Occipital lobe (tissue), 2 donors: ENCODE data around the gene STK38L. TPM values are rescaled to one million over a fixed set of nuclear protein-coding genes. Genes with fewer than 3 reads are reported as not detected.
"Not testable (repeated sequence)": the region's sequence is repeated elsewhere in the genome, so short reads cannot be mapped to it uniquely, and the experiment has no call there.

Experiments used
- DNase-seq: peaks from one replicate; lab custom pipeline; 2025; lab: John Stamatoyannopoulos, UW
- total RNA-seq: library from RNA; depleted of rRNA; stranded (reverse); fragments of >200 nt; gene quantifications from one replicate; pipeline ENCODE4 v1.2.3, GENCODE V29; 2014

The STK38L gene
- total RNA-seq, 1 donor from 2014 or later = 23.1 TPM

DNA sequence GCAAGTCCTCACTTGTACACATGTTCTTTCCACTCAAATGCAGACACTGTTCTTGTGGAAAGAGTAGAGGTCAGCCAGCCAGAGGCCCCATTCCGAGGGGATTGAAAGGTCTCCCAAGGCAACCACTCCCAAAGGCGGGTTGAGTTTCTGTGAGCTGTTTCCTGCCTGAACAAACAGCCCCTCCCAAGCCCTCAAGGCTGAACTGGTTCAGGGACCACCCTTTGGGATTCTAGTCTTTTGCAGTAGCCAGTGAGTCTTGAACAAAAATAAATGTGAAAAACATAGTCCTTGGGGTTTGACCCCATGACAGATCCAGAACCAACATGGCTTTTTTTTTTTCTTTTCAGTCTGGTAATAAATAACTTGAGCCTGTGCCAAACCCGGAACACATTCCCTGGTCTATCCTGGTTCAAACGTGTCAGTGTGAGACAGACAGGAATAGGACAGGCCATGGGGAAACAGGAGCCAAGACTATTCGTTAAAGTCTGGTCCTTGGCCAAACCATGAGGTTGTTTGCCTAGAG lies 17.6 kb upstream of the STK38L start:
- DNase-seq = no peak

- DNase-seq = no peak
These were observed 14.7 kb upstream of the STK38L start for GRCh38 chr12:27229367-27229766.

- not testable (repeated sequence) for DNase-seq
These were observed 12.7 kb upstream of the STK38L start for GRCh38 chr12:27231374-27231773.

DNA sequence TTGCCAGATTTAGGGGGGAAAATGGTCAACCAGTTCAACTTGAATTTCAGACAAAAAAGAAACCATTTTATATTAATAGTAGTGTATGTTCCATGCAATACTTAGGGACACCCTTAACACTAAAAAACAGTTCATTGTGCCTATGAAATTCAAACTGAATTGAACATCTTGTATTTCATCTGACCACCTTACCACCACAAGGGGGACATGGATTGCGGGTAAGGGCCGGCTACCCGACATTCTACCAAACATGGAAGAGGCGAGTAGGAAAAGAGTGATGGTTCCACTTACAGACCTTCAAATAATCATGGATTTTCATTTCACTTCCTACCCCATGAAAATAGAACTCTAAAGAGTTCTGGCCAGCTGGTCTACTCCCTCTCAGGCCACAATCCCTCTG lies 10.3 kb upstream of the STK38L start:
- DNase-seq = no peak

GRCh38 chr12:27236498-27236897 lies 7.6 kb upstream of the STK38L start:
- DNase-seq = no peak

- no peak for DNase-seq
These were observed 6.0 kb upstream of the STK38L start for GRCh38 chr12:27237790-27238771.

DNA sequence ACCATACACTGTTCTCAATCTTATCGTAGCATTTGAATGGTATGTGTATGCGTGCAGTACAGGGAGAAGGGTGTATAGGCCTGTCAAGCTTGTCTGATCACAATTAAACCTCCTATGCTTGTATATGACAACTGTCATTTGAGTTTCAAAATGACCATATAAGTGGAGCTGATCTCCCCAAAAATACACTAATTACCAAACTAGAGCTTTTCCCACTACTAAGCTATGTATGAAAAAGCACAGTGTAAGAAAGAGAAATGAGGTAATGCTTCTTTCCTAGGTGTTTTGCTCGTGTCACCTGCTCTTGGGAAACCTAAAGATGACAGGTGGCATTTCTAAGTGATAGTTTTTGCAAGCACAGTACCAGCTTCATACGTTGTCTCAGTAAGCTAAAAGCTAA lies 1.1 kb upstream of the STK38L start:
- DNase-seq = no peak

DNA sequence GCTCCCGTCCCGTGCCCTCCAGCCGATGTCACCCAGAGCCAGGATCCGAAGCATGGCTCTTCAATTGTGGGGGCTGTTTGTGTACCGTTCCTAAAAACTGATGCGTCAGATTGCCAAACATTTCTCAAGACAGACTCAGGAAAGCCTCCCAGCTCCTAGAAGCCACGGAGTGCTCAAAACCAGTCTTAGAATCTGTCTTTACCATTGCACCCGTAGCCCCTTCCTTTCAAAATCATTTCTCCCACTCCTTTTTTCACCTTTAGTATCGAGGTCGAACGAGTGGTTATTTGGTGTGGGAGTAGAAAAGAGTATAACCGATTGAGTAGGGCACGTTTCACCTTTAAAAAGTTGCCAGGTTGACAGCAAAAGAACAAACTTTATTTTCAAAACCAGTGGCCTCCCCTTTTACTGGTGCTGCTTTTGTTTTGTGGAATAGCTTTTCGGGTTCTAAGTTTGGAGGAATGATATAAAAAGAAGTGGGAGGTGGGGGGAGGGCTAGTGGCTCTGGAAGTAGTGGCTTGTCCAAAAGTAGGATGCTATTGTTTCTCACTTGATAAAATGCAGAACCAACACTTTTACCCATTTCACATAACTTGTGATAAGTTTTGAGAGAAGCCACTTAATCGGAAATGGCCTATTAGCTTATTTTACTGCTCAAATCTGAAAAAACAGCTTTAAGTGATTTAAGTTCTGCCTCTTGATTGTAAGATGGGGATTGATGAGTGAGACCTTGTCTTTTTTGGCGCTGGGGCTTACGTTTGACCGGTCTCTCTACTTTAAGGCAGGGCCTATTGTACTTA lies 803 bp downstream of the STK38L start:
- no peak for DNase-seq

GRCh38 chr12:27246141-27246540 lies 2.1 kb downstream of the STK38L start:
- DNase-seq = no peak

GRCh38 chr12:27246774-27247173 lies 2.7 kb downstream of the STK38L start:
- no peak for DNase-seq

DNA sequence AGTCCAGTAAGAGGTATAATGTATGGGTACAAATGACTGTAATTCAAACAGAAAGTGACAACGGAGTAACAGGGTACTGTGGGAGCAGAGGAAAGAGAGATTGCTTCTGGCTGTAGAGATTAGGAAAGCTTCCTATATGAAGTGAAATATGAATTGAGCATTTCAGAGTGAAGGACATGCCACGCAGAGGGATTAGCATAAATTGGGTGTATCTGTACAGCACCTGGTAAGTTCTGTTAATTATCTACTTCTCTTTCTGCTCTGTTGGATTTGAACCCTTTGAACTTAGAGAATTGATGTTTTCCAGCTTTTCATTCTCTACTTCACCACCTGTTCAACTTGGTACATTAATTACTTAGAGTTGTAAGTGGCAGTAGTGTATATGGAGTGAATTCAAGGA lies 8.8 kb downstream of the STK38L start:
- no peak for DNase-seq

DNA sequence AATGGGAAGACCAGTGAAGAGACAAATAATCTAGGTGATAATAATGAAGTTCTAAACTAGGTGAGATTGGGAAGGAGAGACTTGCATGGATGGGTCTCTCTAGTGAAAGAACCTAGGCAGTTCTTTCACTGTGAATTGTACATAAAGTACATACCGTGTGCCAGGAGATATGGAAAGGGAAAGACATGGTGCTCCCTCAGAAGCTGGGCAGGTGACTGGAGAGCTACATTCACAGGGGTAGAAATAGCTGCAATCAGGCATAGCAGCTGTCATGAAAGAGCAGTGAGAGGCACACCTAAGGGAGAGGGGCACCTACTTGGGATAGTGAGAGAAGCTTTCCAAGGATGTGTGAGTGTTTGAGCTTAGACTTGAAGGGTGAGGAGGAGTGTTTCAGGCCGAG lies 9.3 kb downstream of the STK38L start:
- no peak for DNase-seq

DNA sequence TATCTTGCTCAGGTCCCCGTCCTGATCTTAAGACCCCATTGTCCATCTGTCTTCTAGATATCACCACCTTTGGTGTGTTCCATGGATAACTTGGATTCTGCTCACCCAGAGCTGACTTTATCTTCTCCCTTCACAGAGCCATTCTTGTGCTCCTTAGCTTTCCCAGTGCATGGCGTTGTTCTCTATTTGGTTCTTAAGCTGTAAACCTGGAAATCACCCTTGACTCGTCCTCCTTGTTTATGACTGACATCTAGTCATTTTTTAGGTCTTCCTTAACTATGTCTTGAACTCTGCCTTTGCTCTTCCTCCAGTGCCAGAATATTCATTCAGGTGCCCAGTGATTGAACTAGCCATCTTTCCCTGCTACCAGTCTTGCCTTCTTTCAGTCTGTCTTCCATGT lies 11.7 kb downstream of the STK38L start:
- no peak for DNase-seq

DNA sequence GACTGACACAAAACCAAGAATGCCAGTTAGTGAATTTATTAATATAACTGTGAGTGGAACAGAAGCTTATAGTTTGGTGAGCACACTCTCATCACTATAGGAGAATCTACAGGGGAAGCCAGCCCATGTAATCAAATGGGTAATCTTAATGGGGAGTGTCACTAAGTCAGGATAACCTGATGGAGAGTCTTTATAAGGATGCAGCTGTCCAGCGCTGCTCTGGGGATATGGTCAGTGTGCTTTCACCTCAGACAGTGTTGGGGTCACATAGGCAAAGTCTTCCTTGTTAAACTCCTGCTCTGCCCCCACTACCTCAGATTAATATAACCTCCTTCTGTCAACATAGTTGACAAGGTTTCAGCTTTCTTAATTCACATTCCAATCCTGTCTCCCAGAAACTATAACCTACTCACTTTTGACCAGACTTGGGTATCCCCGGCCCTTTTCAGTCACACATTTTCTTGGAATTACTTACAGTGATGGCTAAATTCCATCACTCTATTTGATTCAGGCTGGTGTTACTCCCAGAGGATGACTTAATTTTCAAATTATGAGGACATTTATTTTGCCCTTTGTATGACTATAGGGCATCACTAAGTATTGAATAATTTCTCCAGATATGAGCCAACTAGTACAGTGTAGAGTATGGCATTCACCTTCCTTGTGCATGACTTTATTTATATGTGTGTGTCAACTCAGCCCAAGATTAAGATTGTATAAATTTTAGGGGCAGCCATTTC lies 13.2 kb downstream of the STK38L start:
- no peak for DNase-seq

DNA sequence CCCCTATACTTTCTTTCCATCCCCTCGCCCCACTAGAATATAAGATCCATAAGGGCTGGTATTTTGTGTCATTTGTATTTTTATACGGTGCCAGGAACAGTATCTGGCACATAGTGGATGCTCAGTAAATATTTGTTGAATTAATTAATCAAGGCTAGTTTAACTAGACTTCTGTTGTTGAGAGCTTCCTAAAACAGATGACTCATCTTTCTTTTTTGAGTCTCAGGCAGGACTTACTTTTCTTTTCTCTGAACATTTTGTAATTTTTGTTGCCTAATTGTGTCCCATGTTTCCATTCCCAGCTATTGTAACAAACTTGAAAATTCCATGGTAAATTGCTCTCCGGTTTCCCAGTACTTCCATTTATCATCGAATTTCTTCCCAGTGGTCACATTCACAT lies 16.7 kb downstream of the STK38L start:
- no peak for DNase-seq

DNA sequence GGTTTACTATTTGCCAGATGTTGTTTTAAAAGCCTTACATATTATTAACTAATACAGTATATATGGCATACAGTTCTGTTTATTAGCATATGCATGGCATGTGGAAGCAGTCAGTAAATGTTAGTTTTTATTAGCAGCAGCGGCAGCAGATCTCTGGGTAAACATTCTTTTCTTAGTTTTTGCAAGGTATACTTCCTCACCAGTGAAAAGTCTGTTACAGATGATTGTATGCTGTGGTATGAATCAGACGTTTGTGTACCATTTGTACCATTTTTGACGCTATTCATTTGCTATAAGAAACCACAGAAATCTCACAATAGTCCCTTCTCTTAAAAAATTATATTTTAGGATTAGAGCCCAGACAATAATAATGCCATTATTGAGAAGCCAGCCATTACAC lies 17.8 kb downstream of the STK38L start:
- no peak for DNase-seq

DNA sequence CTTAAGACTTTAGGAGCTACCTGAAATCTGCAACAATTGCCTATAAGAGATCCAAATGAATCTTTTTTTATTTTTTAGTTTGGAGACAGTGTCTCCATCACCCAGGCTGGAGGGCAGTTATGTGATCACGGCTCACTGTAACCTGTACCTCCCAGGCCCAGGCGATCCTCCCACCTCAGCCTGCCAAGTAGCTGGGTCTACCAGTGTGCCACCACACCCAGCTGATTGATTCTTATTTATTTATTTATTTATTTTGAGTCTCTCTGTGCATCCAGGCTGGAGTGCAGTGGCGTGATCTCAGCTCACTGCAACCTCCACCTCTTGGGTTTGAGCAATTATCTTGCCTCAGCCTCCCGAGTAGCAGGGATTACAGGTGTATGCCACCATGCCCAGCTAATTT lies 26.1 kb downstream of the STK38L start:
- DNase-seq = no peak

DNA sequence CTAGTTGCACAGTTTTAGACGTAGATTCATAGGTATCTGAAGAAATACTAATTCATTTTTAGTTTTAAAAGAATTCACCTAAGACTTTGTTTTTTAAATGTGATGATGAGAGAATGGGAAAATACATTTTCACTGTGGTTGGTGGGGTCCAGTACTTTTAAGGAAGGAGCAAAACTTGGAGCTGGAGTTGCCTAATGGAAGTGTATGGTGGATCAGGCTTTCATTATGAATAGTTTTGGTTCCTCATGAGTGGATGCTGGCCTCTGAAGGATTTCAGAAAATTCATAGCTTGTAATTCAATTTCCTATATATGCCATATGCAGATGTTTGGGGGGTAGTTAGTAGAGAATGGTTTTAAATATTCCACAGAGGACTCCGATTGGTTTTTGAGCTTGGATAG lies 27.1 kb downstream of the STK38L start:
- no peak for DNase-seq

DNA sequence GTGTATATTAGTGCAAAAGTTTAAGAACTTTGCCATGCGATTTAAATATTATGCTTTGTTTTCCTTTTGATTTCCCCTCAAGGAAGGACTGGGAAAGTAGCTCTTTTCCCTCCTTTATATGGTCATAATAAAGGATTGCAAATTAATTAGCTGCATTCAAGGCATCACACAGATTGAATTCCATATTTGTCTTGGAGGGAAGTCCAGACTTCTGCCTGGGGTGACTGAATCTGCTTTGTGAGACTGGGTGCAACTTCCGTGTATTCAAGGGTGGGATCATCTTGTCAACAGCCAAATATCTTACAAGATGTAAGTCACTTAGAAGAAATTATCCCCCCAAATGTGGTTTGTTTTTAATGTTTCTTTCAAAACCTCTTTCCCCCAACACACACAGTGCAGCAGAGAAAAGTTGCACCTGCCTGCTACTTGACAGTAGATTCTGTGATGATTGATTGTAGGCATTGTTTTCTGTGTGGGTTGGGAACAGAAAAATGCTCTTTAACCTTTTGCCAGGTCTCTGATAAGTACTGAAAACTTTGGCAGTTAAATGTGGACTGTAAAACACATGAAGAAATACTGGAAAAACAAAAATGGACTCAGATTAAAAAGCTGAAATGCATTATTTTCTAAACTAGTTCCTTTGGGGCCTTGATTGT lies 28.4 kb downstream of the STK38L start:
- no peak for DNase-seq

GRCh38 chr12:27273114-27273513 lies 29.0 kb downstream of the STK38L start:
- no peak for DNase-seq

GRCh38 chr12:27274706-27275105 lies 30.6 kb downstream of the STK38L start:
- no peak for DNase-seq
